Ascending aorta (tissue), 2 donors: ENCODE data around the gene F11R. TPM values are rescaled to one million over a fixed set of nuclear protein-coding genes. Genes with fewer than 3 reads are reported as not detected.

Experiments used
- DNase-seq, 2 donors: peaks; one replicate each; pipeline ENCODE4 v3.0.0-alpha.2; 2019; ENCODE audit warnings: low spot score in 2 of 2
- H3K27ac ChIP-seq, 2 donors: fragments of 200-600 bp; sonication (generic); one replicate each; pipeline ENCODE4 v1.5.1; 2016 to 2017; ENCODE audit warnings: mild to moderate bottlenecking in 1 of 2
- H3K27me3 ChIP-seq: fragments of 200-600 bp; sonication (generic); one replicate; pipeline ENCODE4 v1.5.1; 2017
- H3K36me3 ChIP-seq, 2 donors: fragments of 200-600 bp; sonication (generic); one replicate each; pipeline ENCODE4 v1.5.1; 2016
- H3K4me1 ChIP-seq, 2 donors: fragments of 200-600 bp; sonication (generic); one replicate each; pipeline ENCODE4 v1.5.1; 2016 to 2017; ENCODE audit warnings: mild to moderate bottlenecking in 1 of 2
- H3K4me3 ChIP-seq, 2 donors: fragments of 200-600 bp; sonication (generic); one replicate each; pipeline ENCODE4 v1.5.1; 2016 to 2017; ENCODE audit warnings: mild to moderate bottlenecking in 1 of 2
- H3K9me3 ChIP-seq, 2 donors: fragments of 200-600 bp; sonication (generic); one replicate each; pipeline ENCODE4 v1.5.1; 2016
- intact Hi-C: fragments of 100-400 bp; cut with DNase I; formaldehyde crosslinking; loops from one replicate; pipeline ENCODE4 v1.15.1; 2023
- total RNA-seq: library from RNA; depleted of rRNA; stranded (reverse); fragments of >200 nt; gene quantifications from one replicate; pipeline ENCODE4 v1.1.0, GENCODE V29; 2016
- TF ChIP-seq, protein P1 (sequence below), 3 experiments: fragments of 200-600 bp in 2 of 3; fragments of 450-650 bp in 1 of 3; sonication (generic) in 2 of 3; IDR thresholded peaks; one replicate each; pipeline ENCODE4 v1.5.1; 2016 to 2019; ENCODE audit warnings: antibody characterized with exemption in 3 of 3, mild to moderate bottlenecking in 1 of 3, moderate library complexity in 1 of 3

Gene F11R
- total RNA-seq, 1 donor from 2014 or later: 19.9 TPM

DNA sequence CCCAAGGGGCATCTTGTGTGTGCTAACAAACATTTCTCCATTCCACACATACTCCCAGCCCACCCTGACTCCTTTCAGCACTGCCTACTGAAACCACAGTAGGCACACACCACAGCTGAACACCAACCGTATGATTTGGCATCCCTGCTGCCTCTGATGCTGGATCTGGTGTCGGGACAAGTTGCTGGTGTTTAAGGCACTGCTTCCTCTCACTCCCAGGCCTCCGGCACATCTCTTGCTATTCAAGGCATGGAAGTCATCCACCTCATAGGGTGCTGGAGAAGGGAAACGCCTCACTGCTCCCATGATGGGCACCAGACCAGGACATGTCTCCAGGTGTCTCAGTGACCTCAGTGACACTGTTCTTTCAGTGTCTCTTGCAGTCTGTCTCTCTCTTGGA lies 64.0 kb downstream of the F11R start:
- intact Hi-C loops: no loop called here
- Histone ChIP-seq H3K27me3 (no peaks in the 10 kb centered on the region), H3K4me3 (no peak overlapping the region), H3K9me3 (no peaks in the 10 kb centered on the region), H3K27ac (no peak overlapping the region), H3K4me1 (no peaks in the 10 kb centered on the region), H3K36me3 (no peaks in the 10 kb centered on the region)
- DNase-seq: no peak
- TF ChIP-seq, protein P1, sequence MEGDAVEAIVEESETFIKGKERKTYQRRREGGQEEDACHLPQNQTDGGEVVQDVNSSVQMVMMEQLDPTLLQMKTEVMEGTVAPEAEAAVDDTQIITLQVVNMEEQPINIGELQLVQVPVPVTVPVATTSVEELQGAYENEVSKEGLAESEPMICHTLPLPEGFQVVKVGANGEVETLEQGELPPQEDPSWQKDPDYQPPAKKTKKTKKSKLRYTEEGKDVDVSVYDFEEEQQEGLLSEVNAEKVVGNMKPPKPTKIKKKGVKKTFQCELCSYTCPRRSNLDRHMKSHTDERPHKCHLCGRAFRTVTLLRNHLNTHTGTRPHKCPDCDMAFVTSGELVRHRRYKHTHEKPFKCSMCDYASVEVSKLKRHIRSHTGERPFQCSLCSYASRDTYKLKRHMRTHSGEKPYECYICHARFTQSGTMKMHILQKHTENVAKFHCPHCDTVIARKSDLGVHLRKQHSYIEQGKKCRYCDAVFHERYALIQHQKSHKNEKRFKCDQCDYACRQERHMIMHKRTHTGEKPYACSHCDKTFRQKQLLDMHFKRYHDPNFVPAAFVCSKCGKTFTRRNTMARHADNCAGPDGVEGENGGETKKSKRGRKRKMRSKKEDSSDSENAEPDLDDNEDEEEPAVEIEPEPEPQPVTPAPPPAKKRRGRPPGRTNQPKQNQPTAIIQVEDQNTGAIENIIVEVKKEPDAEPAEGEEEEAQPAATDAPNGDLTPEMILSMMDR (IDR thresholded peaks at IDR 0.05): no peak

DNA sequence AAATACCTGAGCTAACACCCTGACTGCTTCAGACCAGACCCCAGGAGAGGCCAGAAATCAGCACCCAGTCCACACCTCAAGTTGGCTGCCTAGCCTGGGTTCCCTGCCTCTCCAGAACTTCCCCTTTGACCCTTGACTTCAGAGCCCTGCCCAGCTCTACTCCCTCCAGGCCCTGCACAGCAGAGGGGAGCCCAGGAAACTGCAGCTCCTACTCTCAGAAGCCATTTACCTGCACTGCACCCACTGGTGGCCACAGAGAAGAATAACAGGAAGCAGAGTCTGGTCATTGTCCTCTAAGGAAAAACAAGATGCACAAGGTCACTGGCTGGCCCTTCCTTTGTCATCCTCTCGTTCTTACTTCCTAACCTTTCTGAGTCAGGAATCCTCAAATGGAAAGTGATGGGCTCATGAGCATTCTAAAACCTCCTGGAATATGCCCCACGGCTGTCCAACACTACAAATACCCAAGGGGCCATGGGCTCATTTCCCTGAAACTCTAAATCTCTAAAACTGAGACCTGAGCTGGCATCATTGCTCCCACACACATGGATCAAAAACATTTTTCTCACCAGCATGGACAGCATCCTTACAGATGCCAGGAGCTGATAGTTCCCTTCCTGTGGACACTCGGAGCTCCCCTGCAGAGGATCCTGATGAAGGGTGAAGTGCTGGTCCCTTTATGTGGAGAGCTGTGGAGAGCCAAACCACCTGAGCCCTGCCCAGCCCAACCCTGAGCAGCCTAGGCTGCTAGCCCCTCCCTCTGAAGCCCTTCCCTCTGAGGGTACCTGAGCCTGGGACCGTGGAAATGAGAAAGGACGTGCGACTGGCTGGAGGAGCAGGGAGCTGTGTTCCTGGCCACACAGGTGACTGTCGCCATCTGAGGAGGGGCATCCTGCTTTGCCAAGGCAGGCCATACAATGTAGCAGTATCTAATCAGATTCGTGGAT lies 66.5 kb downstream of the F11R start, which contains the start of gene ITLN2:
Gene ITLN2 (minus strand): TSS at position 652 of the 947 bp plus-strand sequence. CDS start 68 bp downstream, at position 584.
- H3K4me1 ChIP-seq: no peaks in the 10 kb centered on the region
- DNase-seq: no peak
- no peak within 1 kb of the TSS for H3K4me3 ChIP-seq
- H3K9me3 ChIP-seq: no peaks in the 10 kb centered on the region
- H3K36me3 ChIP-seq: no peaks in the 10 kb centered on the region
- H3K27me3 ChIP-seq: no peaks in the 10 kb centered on the region
- TF ChIP-seq, protein P1 (IDR thresholded peaks at IDR 0.05): peak; percentile 16 to 38 (median 19)
- no peak within 1 kb of the TSS for H3K27ac ChIP-seq
- intact Hi-C loops: loop anchor here (5.0 kb wide), 1 partner anchor 117 kb away; no protein-coding TSS in a partner anchor

DNA sequence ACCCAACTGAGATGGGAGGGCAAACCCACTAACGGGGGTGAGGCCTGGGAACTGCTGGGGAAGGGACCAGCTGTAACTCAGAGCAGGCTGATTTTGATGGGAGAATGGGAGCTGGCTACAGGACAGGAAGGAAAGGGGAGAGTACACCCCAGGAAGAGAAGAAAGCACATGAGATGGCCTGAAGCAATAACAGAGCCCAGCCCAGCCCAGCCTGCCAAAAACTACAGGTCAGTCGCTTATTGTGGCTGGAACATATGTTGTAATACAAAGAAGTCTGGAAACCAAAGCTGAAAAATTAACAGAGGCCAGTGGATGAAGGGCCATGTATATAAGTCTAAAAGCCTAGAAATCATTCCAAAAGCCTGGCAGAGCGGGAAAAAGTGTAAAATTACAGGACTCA lies 67.9 kb downstream of the F11R start:
- Histone ChIP-seq H3K27me3 (no peaks in the 10 kb centered on the region), H3K4me1 (no peaks in the 10 kb centered on the region), H3K4me3 (no peak overlapping the region), H3K36me3 (no peaks in the 10 kb centered on the region), H3K9me3 (no peaks in the 10 kb centered on the region), H3K27ac (no peak overlapping the region)
- TF ChIP-seq, protein P1 (IDR thresholded peaks at IDR 0.05): no peak
- intact Hi-C loops: loop anchor here (5.0 kb wide), 1 partner anchor 116 kb away; no protein-coding TSS in a partner anchor
- no peak for DNase-seq

DNA sequence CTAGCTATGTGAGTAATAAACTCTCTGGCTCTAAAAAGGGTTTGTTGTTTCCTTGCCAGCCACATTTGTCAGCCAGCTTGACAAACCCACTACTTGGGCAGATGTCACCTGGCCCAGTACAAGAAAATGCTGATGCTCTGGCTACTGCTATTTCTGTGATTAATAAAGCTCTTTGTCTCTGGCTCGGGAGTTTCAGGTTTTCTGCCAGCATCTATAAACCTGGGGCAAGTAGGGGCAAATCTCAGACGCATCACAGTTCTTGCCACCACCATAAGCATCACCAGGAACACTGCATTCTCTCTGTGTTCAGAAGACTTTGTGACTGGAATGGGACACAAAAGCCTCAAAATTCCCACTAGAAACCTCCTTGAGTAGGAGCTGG lies 68.8 kb downstream of the F11R start:
- intact Hi-C loops: loop anchor here (5.0 kb wide), 1 partner anchor 115 kb away; no protein-coding TSS in a partner anchor
- H3K27me3 ChIP-seq: no peaks in the 10 kb centered on the region
- H3K36me3 ChIP-seq: no peaks in the 10 kb centered on the region
- TF ChIP-seq, protein P1 (IDR thresholded peaks at IDR 0.05): no peak
- H3K27ac ChIP-seq: no peak overlapping the region
- no peaks in the 10 kb centered on the region for H3K4me1 ChIP-seq
- no peak overlapping the region for H3K4me3 ChIP-seq
- H3K9me3 ChIP-seq: no peaks in the 10 kb centered on the region
- no peak for DNase-seq

DNA sequence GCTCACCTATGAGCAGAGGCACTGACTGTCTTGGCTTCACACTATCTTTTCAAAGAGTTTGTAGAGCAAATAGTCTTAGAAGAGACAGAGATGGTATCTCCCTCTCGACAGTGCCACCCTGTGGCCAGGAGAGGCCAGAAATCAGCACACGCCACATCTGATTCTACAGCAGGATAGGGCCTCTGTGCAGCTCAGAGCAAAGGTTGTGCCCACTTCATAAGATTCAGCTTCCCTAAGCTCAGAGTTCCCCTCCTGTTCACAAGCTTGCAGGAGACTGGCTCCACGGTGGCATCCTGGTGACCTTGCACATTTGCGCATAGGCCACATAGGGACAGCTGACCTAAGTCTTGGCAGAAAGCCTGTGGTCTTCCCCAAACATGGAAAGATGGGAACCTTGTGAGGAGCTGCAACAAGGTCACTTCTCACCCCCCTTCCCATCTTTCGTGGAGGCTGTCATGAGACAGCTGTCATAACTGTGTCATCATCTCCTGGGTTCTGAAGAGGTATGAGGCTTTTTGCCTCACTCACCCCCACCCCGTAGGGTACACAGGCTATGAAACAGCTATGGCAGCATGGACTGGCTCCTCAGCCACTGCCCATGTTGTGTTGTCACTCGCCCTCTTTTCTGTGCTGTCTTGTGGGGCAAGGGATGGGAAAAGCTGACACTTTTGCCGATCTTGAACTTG lies 69.4 kb downstream of the F11R start:
- no peak overlapping the region for H3K4me3 ChIP-seq
- H3K9me3 ChIP-seq: no peaks in the 10 kb centered on the region
- no peak overlapping the region for H3K27ac ChIP-seq
- no peaks in the 10 kb centered on the region for H3K36me3 ChIP-seq
- DNase-seq: no peak
- H3K4me1 ChIP-seq: no peaks in the 10 kb centered on the region
- intact Hi-C loops: loop anchor here (5.0 kb wide), 1 partner anchor 114 kb away; no protein-coding TSS in a partner anchor
- TF ChIP-seq, protein P1 (IDR thresholded peaks at IDR 0.05): peak; percentile 28 to 53 (median 29)
- H3K27me3 ChIP-seq: no peaks in the 10 kb centered on the region
